Activated B cell treated with CpG ODN at 0.5 μM for 24 hours (primary cell): ENCODE data around the gene ZNF142. TPM values are rescaled to one million over a fixed set of nuclear protein-coding genes. Genes with fewer than 3 reads are reported as not detected.

Source experiments
- ATAC-seq: fragments of 200-7000 bp; cut with Tn5 transposase; one replicate; pipeline ENCODE4 v1.10.0; 2021; ENCODE audit warnings: low read depth, mild to moderate bottlenecking, moderate library complexity
- CTCF ChIA-PET: fragments of 350-600 bp; sonication (Branson Sonifier 250); formaldehyde crosslinking; loops from one replicate; lab custom pipeline; 2021; ENCODE audit warnings: antibody characterized with exemption; lab: Charles Lee
- POLR2A ChIA-PET: fragments of 350-600 bp; sonication (Branson Sonifier 250); formaldehyde crosslinking; loops from one replicate; lab custom pipeline; 2021; ENCODE audit warnings: antibody characterized with exemption; lab: Charles Lee
- DNase-seq: peaks from one replicate; pipeline ENCODE4 v3.0.0; 2022
- H3K27ac Mint-ChIP-seq: one replicate; pipeline ENCODE4 v1.8.0; 2020; ENCODE audit warnings: mixed read lengths
- H3K27me3 Mint-ChIP-seq: one replicate; pipeline ENCODE4 v1.8.0; 2021; ENCODE audit warnings: mixed read lengths
- H3K36me3 Mint-ChIP-seq: one replicate; pipeline ENCODE4 v1.8.0; 2021; ENCODE audit warnings: low read depth, mixed read lengths
- H3K4me1 Mint-ChIP-seq: one replicate; pipeline ENCODE4 v1.8.0; 2021; ENCODE audit warnings: mixed read lengths
- H3K4me3 Mint-ChIP-seq: one replicate; pipeline ENCODE4 v1.8.0; 2020; ENCODE audit warnings: mild to moderate bottlenecking, mixed read lengths
- H3K9me3 Mint-ChIP-seq: one replicate; pipeline ENCODE4 v1.8.0; 2020; ENCODE audit warnings: mixed read lengths
- intact Hi-C: fragments of 100-400 bp; cut with micrococcal nuclease; formaldehyde crosslinking; loops from one replicate; pipeline ENCODE4 v1.15.1; 2024
- total RNA-seq: library from RNA; stranded (reverse); gene quantifications from 2 replicates; pipeline ENCODE4 v1.2.3, GENCODE V29; 2022
- TF ChIP-seq, protein P1 (sequence below): fragments of 200-600 bp; IDR thresholded peaks from one replicate; pipeline ENCODE4 v1.8.0; 2022; ENCODE audit warnings: antibody characterized with exemption, mild to moderate bottlenecking

The ZNF142 gene
- total RNA-seq, 1 donor from 2014 or later, result 63.6 TPM

DNA sequence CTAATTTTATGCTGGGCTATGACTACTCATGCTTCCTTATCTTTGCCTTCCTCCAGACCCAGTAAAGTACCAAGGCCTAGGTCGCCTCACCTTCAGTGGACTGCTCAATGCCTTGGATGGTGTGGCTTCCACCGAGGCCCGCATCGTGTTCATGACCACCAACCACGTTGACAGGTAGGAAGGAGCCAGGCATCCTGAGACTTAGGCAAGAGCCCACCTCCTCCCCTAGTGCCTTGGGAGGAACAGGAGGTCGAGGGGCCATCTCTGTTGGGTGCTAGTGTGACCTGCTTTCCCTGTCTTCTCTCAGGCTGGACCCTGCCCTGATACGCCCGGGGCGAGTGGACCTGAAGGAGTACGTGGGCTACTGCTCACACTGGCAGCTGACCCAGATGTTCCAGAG, 3.4 kb upstream of the ZNF142 start:
- ChIA-PET POLR2A (no interaction called here), CTCF (interaction anchor here (0.5 kb wide), 1 partner anchor 548 kb away, joined by 3 read pairs; no protein-coding TSS in a partner anchor)
- TF ChIP-seq, protein P1, sequence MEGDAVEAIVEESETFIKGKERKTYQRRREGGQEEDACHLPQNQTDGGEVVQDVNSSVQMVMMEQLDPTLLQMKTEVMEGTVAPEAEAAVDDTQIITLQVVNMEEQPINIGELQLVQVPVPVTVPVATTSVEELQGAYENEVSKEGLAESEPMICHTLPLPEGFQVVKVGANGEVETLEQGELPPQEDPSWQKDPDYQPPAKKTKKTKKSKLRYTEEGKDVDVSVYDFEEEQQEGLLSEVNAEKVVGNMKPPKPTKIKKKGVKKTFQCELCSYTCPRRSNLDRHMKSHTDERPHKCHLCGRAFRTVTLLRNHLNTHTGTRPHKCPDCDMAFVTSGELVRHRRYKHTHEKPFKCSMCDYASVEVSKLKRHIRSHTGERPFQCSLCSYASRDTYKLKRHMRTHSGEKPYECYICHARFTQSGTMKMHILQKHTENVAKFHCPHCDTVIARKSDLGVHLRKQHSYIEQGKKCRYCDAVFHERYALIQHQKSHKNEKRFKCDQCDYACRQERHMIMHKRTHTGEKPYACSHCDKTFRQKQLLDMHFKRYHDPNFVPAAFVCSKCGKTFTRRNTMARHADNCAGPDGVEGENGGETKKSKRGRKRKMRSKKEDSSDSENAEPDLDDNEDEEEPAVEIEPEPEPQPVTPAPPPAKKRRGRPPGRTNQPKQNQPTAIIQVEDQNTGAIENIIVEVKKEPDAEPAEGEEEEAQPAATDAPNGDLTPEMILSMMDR, result no peak
- H3K27ac Mint-ChIP-seq, result no peak overlapping the region
- H3K4me3 Mint-ChIP-seq, result no peak overlapping the region
- ATAC-seq (no peak), DNase-seq (no peak)
- H3K9me3 Mint-ChIP-seq, result no peaks in the 10 kb centered on the region
- intact Hi-C loops, result no loop called here
- H3K36me3 Mint-ChIP-seq, result peaks cover 74% of the 10 kb centered on the region
- H3K27me3 Mint-ChIP-seq, result no peaks in the 10 kb centered on the region
- H3K4me1 Mint-ChIP-seq, result peaks cover 25% of the 10 kb centered on the region

DNA sequence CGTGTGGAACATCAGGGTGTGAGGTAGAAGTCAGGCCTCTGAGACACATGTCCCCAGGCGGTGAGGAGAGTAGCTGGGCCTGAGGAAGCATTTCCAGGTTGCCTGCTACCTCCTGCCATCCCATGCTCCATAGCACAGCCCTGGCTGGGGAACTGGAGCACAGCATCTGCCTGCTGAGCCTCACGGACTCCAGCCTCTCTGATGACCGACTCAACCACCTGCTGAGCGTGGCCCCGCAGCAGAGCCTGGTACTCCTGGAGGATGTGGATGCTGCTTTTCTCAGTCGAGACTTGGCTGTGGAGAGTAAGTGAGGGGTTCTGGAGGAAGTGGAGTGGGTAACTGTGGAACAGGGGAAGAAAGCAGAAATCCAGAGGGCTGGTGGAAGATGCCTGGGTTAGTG, 3.0 kb upstream of the ZNF142 start:
- POLR2A ChIA-PET, result no interaction called here
- no peaks in the 10 kb centered on the region for H3K27me3 Mint-ChIP-seq
- H3K27ac Mint-ChIP-seq, result no peak overlapping the region
- TF ChIP-seq, protein P1, result no peak
- peaks cover 28% of the 10 kb centered on the region for H3K4me1 Mint-ChIP-seq
- H3K4me3 Mint-ChIP-seq, result no peak overlapping the region
- H3K9me3 Mint-ChIP-seq, result no peaks in the 10 kb centered on the region
- peaks cover 71% of the 10 kb centered on the region for H3K36me3 Mint-ChIP-seq
- DNase-seq (no peak), ATAC-seq (no peak)
- CTCF ChIA-PET, result no interaction called here
- intact Hi-C loops, result no loop called here

DNA sequence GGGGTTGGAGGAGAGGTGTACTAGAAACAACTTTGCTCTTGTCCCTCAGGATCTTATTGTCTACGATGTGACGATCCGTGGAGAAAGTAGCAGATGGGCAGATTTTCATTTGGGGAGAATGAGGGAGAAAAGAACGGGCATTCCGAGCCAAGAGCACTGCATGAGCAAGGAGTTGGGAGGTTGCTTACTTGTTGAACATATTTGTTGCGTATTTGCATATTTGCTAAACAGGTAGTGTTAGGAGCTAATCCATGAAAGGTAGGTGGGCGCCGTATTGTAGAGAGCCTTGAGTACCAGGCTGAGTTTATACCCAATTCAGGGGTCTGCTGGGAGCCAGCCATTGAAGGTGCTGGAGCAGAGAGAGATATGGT, 550 bp upstream of the ZNF142 start:
- ChIA-PET POLR2A (interaction anchor here (0.6 to 4.7 kb wide), 11 partner anchors 7 to 728 kb away, joined by 3 to 61 read pairs (median 6); partner anchors contain the start of genes DNPEP, RNF25, STK36 and TTLL4), CTCF (interaction anchor here (0.9 to 3.1 kb wide), 9 partner anchors 10 to 253 kb away, joined by 3 to 27 read pairs (median 10); partner anchors contain the start of genes RNF25, STK36 and TTLL4)
- H3K4me1 Mint-ChIP-seq, result peaks cover 31% of the 10 kb centered on the region
- DNase-seq (no peak), ATAC-seq (no peak)
- no peaks in the 10 kb centered on the region for H3K9me3 Mint-ChIP-seq
- peak overlapping the region; percentile 93 for H3K27ac Mint-ChIP-seq
- intact Hi-C loops, result loop anchor here (1.0 to 5.0 kb wide), 10 partner anchors 12 to 517 kb away; partner anchors contain the start of genes AAMP, CNOT9, CNPPD1 and PNKD
- H3K4me3 Mint-ChIP-seq, result peak overlapping the region; percentile 99
- TF ChIP-seq, protein P1, result no peak
- peaks cover 68% of the 10 kb centered on the region for H3K36me3 Mint-ChIP-seq
- no peaks in the 10 kb centered on the region for H3K27me3 Mint-ChIP-seq

DNA sequence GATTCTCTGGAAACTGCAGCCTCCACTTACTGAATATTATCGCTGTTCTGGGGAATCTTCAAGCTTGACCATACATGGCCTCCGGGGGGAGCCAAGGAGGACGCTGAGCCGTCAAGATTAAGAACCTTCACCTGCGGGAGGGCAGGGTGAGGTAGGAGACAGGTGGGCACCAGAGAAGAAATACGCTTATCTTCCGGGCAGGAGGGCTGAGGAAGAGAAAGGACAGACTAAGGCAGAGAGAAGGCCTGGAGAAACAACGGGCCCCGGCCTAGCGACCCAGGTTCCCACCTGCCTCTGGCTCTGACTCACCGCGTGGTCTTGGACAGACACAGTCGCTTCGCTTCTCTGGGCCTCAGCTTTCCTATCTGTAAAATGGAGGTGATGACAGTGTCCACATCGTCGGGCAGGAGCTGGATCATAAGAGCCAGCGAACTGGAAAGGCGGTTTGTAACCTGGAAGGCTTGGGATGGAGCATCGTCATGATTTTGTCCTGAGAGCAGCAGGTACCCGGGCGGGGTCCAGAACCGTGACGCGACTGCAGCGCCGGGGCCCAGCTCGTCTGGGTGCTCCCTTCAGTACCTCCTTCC, 659 bp downstream of the ZNF142 start:
- peak; percentile 32 for DNase-seq
- peaks cover 31% of the 10 kb centered on the region for H3K4me1 Mint-ChIP-seq

More for the DNA sequence above, 659 bp downstream of the ZNF142 start:
- no peaks in the 10 kb centered on the region for H3K9me3 Mint-ChIP-seq
- ATAC-seq, result peak; percentile 29
- TF ChIP-seq, protein P1, result no peak
- H3K36me3 Mint-ChIP-seq, result peaks cover 67% of the 10 kb centered on the region
- CTCF ChIA-PET, result interaction anchor here (1.0 to 3.1 kb wide), 10 partner anchors 9 to 252 kb away, joined by 3 to 27 read pairs (median 7); partner anchors contain the start of genes RNF25, STK36 and TTLL4
- no peaks in the 10 kb centered on the region for H3K27me3 Mint-ChIP-seq
- intact Hi-C loops, result loop anchor here (1.0 to 5.0 kb wide), 10 partner anchors 10 to 519 kb away; partner anchors contain the start of genes AAMP, CNOT9, CNPPD1 and PNKD
- H3K4me3 Mint-ChIP-seq, result peak overlapping the region; percentile 99
- peak overlapping the region; percentile 93 for H3K27ac Mint-ChIP-seq
- POLR2A ChIA-PET, result interaction anchor here (0.6 to 4.7 kb wide), 17 partner anchors 9 to 729 kb away, joined by 3 to 61 read pairs (median 4); partner anchors contain the start of genes DNAJB2, DNPEP, RNF25 and STK36
